Gastroesophageal sphincter (tissue), 4 donors: ENCODE measurements around the gene FAM210B. TPM values are rescaled to one million over a fixed set of nuclear protein-coding genes. Genes with fewer than 3 reads are reported as not detected.

Experiments used
- ATAC-seq: fragments of 150-250 bp; one replicate; pipeline ENCODE4 v1.9.1; 2016; ENCODE audit warnings: mild to moderate bottlenecking, moderate library complexity
- H3K27ac ChIP-seq, 4 donors: fragments of 200-600 bp; sonication (generic) in 3 of 4; 1 replicate in 3 of 4; 2 replicates in 1 of 4; pipeline ENCODE4 v1.5.1; 2016 to 2019
- H3K27me3 ChIP-seq: fragments of 200-600 bp; sonication (generic); one replicate; pipeline ENCODE4 v1.5.1; 2019
- H3K36me3 ChIP-seq, 2 donors: fragments of 200-600 bp; sonication (generic); one replicate each; pipeline ENCODE4 v1.5.1; 2019; ENCODE audit warnings: control low read depth in 1 of 2
- H3K4me1 ChIP-seq, 3 donors: fragments of 200-600 bp; sonication (generic); 1 replicate in 2 of 3; 2 replicates in 1 of 3; pipeline ENCODE4 v1.5.1; 2016 to 2019; ENCODE audit warnings: control low read depth in 2 of 3
- H3K4me3 ChIP-seq, 2 donors: fragments of 200-600 bp; sonication (generic); one replicate each; pipeline ENCODE4 v1.5.1; 2019; ENCODE audit warnings: mild to moderate bottlenecking in 1 of 2, moderate library complexity in 1 of 2
- H3K9me3 ChIP-seq, 3 donors: fragments of 200-600 bp; sonication (generic); one replicate each; pipeline ENCODE4 v1.5.1; 2017 to 2019; ENCODE audit warnings: control low read depth in 2 of 3
- EP300 ChIP-seq: sonication (generic); formaldehyde crosslinking; IDR thresholded peaks from one replicate; pipeline ENCODE4 v1.6.1; 2017; ENCODE audit warnings: antibody characterized with exemption, mild to moderate bottlenecking
- POLR2A ChIP-seq, 2 donors: fragments of 450-650 bp; IDR thresholded peaks; one replicate each; pipeline ENCODE4 v1.6.1; 2017; ENCODE audit warnings: antibody characterized with exemption in 2 of 2, mild to moderate bottlenecking in 2 of 2, moderate library complexity in 1 of 2
- POLR2AphosphoS5 ChIP-seq: sonication (generic); formaldehyde crosslinking; IDR thresholded peaks from one replicate; pipeline ENCODE4 v1.6.1; 2017; ENCODE audit warnings: antibody characterized with exemption
- WGBS, 2 donors: methylation state at CpG; one replicate each; pipeline ENCODE4 v1.1.5; 2018; ENCODE audit warnings: low coverage in 1 of 2; 5-methylcytosine and 5-hydroxymethylcytosine counted together
- total RNA-seq, 4 donors: library from RNA; depleted of rRNA; stranded (reverse); fragments of >200 nt; gene quantifications; one replicate each; pipeline ENCODE4 v1.1.0, GENCODE V29; 2016
- TF ChIP-seq, protein P1 (sequence below), 4 experiments: fragments of 200-600 bp in 2 of 4; fragments of 450-650 bp in 2 of 4; sonication (generic) in 1 of 4; IDR thresholded peaks; one replicate each; pipeline ENCODE4 v1.5.1; 2017 to 2019; ENCODE audit warnings: antibody characterized with exemption in 4 of 4, mild to moderate bottlenecking in 2 of 4, moderate library complexity in 2 of 4

Gene FAM210B
- total RNA-seq, 4 donors from 2014 or later: 57.4 to 79.9 (median 59.3) TPM

- Histone ChIP-seq H3K9me3 (no peaks in the 10 kb centered on the region), H3K27me3 (peaks cover 5% of the 10 kb centered on the region), H3K4me3 (no peak overlapping the region), H3K27ac (no peak overlapping the region), H3K4me1 (no peaks in the 10 kb centered on the region), H3K36me3 (no peaks in the 10 kb centered on the region)
- WGBS, 2 donors: 50 to 69% methylated on average over 5 of the region's 5 CpGs
- ATAC-seq: no peak
- TF ChIP-seq POLR2AphosphoS5 (no peak), EP300 (no peak), POLR2A (IDR thresholded peaks at IDR 0.05) (no peak)
- TF ChIP-seq, protein P1, sequence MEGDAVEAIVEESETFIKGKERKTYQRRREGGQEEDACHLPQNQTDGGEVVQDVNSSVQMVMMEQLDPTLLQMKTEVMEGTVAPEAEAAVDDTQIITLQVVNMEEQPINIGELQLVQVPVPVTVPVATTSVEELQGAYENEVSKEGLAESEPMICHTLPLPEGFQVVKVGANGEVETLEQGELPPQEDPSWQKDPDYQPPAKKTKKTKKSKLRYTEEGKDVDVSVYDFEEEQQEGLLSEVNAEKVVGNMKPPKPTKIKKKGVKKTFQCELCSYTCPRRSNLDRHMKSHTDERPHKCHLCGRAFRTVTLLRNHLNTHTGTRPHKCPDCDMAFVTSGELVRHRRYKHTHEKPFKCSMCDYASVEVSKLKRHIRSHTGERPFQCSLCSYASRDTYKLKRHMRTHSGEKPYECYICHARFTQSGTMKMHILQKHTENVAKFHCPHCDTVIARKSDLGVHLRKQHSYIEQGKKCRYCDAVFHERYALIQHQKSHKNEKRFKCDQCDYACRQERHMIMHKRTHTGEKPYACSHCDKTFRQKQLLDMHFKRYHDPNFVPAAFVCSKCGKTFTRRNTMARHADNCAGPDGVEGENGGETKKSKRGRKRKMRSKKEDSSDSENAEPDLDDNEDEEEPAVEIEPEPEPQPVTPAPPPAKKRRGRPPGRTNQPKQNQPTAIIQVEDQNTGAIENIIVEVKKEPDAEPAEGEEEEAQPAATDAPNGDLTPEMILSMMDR (IDR thresholded peaks at IDR 0.05): no peak
Observed at GRCh38 chr20:56352345-56353055, 6.3 kb upstream of the FAM210B start.

GRCh38 chr20:56353356-56353755 is 5.4 kb upstream of the FAM210B start:
- peaks cover 0 to 2% (median 0%) of the 10 kb centered on the region in 3 donors for H3K4me1 ChIP-seq
- H3K9me3 ChIP-seq: no peaks in the 10 kb centered on the region
- no peaks in the 10 kb centered on the region for H3K27me3 ChIP-seq
- 85 to 91% methylated on average over 4 of the region's 4 CpGs for WGBS, 2 donors
- no peak overlapping the region for H3K27ac ChIP-seq
- H3K4me3 ChIP-seq: no peak overlapping the region
- TF ChIP-seq POLR2AphosphoS5 (no peak), EP300 (no peak), POLR2A (IDR thresholded peaks at IDR 0.05) (no peak)
- TF ChIP-seq, protein P1 (IDR thresholded peaks at IDR 0.05): no peak
- H3K36me3 ChIP-seq: no peaks in the 10 kb centered on the region
- ATAC-seq: no peak

DNA sequence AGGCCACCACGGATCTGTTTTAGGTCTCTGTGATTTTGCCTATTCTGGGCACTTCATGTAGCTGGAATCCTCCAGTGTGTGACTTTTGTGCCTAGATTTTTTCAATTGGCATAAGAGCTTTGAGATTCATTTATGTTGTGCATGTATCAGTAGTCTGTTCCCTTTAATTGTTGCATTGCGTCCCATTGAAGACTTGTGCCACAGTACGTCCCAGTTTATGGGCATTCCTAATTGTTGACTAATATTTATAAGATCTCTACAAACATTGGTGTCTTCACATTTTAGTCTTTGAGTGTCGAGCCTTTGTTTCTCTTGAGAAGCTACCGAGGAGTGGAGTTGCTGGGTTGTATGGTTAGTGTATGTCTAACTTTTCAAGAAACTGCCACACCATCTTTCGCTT is 704 bp upstream of the FAM210B start:
- Histone ChIP-seq H3K27me3 (no peaks in the 10 kb centered on the region), H3K27ac (peak overlapping the region in 2 of 4 donors; percentile 24 to 91), H3K36me3 (peaks cover 0 to 10% of the 10 kb centered on the region in 2 donors), H3K4me1 (peaks cover 0 to 42% (median 19%) of the 10 kb centered on the region in 3 donors), H3K9me3 (no peaks in the 10 kb centered on the region), H3K4me3 (peak overlapping the region; percentile 95 to 100)
- TF ChIP-seq POLR2A (IDR thresholded peaks at IDR 0.05): no peak
- TF ChIP-seq, protein P1 (IDR thresholded peaks at IDR 0.05): no peak
- no peak for TF ChIP-seq POLR2AphosphoS5
- TF ChIP-seq EP300: no peak
- WGBS, 2 donors: 35 to 46% methylated on average over 3 to 6 of the region's 6 CpGs
- ATAC-seq: no peak

DNA sequence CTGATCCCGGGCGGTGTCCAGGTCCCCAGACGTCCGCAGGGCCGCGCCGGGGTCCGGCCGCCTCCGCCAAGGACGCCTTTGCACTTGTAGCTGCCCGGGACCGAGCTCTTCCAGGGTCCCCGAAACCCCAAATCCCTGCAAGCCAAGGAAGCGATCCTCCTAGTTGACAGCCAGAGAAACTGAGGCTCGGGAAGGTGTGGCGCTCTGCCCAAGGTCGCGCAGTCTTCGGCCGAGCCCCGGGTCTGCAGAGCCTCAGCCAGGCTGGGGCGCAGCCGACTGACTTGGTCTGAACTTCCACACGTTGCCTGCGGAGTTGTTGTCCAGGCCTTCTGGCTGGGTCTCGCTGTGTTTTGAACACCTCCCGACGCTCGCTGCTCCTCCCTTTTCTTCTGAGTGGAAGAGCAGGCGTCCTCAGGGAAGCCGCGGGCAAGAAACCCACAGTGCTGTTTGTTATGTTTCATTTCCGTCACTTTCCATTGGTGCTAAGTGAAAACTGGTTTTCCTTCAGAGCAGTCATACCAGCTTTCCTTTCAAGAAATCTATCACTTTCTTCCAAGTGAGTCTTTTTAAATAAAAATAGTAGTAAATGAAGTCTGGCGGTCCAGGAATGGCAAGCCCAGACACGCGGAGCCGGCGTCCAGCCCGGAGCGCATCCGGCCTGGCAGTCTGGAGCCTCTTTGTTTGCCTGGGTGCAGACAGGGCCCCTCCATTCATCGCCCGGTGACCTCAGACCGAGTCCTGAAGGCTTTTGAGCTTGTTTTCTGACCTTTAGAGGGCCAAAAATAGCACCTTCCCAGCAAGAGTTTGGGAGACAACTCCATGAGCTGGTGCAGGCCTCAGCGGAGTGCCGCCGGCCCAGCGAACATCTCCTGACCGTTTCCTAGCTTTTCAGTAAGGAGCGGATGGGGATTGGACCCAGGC is 698 bp downstream of the FAM210B start:
- Histone ChIP-seq H3K9me3 (no peaks in the 10 kb centered on the region), H3K27me3 (no peaks in the 10 kb centered on the region), H3K4me3 (peak overlapping the region; percentile 95 to 100), H3K27ac (peak overlapping the region; percentile 77 to 91 (median 84)), H3K4me1 (peaks cover 0 to 50% (median 19%) of the 10 kb centered on the region in 3 donors), H3K36me3 (peaks cover 0 to 23% of the 10 kb centered on the region in 2 donors)
- TF ChIP-seq POLR2AphosphoS5 (no peak), POLR2A (IDR thresholded peaks at IDR 0.05) (peak in 1 of 2 donors; percentile 3)
- 7 to 21% methylated on average over 12 to 17 of the region's 51 CpGs for whole genome bisulfite sequencing, 2 donors
- peak; percentile 56 for ATAC-seq
